IPS-15b (cell line): Measurements from ENCODE around the gene RPL28.
A peak's percentile ranks its signal among the peaks of the same experiment; 100 is the strongest.
"Not testable (repeated sequence)": the region's sequence is repeated elsewhere in the genome, so short reads cannot be mapped to it uniquely, and the experiment has no call there.

Experiments used
- H3K27me3 ChIP-seq: one replicate; pipeline ENCODE4 v1.6.1; 2013; ENCODE audit warnings: low read length; ENCODE audit not compliant: control insufficient read depth, insufficient read depth
- H3K36me3 ChIP-seq: one replicate; pipeline ENCODE4 v1.6.1; 2013; ENCODE audit warnings: low read length; ENCODE audit not compliant: control insufficient read depth, insufficient read depth
- H3K4me1 ChIP-seq: one replicate; pipeline ENCODE4 v1.6.1; 2013; ENCODE audit warnings: mild to moderate bottlenecking, low read length; ENCODE audit not compliant: control insufficient read depth, insufficient read depth
- H3K4me3 ChIP-seq: one replicate; pipeline ENCODE4 v1.5.1; 2013; ENCODE audit warnings: low read depth, low read length
- H3K9ac ChIP-seq: one replicate; pipeline ENCODE4 v1.6.1; 2013; ENCODE audit warnings: low read depth, mild to moderate bottlenecking, low read length
- H3K9me3 ChIP-seq: one replicate; pipeline ENCODE4 v1.6.1; 2013; ENCODE audit warnings: mild to moderate bottlenecking, low read length; ENCODE audit not compliant: control insufficient read depth, insufficient read depth

Gene RPL28

DNA sequence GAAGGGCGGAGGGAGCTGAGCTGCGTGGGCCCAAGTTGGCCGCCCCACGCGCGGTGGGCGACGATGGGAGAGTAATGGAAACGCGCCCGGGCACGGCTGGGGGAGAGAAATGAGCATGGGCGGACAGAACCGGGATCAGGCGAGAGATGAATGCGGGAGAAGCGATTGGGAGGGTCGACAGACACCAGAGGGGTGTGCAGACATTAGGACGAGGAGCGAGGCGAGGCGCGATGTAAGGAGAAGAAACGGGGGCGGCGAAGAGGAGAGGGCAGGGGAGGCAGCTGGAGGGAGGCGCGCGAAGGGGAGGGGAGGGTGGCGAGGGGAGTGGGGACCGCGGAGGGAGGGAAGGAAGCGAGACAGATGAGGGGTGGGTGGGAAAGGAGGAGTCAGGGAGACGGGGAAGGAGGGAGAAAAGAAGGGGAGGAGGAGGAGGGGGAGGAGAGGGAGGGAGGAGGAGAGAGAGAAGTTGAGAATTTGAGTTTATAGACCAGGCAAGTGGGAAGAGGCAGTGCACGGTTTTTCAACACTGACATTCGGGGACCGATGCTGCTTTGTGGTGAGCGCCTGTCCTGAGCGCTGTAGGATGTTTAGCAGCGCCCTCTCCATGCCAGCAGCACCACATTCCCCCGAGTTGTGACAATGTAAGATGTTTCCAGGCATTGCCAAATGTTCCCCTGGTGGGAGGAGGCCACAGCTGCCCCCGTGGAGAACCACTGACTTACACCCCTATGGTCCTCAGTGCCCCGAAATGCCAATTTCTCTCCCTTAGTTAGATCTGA lies 57.5 kb downstream of the RPL28 start, which contains the start of gene SHISA7:
Gene SHISA7, minus strand, starts transcription at position 256 of the 779 bp plus-strand sequence. CDS start 437 bp downstream, outside the sequence.
- H3K4me1 ChIP-seq, result peaks cover 6% of the 10 kb centered on the region
- H3K36me3 ChIP-seq, result no peaks in the 10 kb centered on the region
- no peaks in the 10 kb centered on the region for H3K9me3 ChIP-seq
- H3K4me3 ChIP-seq, result peak within 1 kb of the TSS; percentile 77
- no peak within 1 kb of the TSS for H3K9ac ChIP-seq
- peaks cover 86% of the 10 kb centered on the region for H3K27me3 ChIP-seq

DNA sequence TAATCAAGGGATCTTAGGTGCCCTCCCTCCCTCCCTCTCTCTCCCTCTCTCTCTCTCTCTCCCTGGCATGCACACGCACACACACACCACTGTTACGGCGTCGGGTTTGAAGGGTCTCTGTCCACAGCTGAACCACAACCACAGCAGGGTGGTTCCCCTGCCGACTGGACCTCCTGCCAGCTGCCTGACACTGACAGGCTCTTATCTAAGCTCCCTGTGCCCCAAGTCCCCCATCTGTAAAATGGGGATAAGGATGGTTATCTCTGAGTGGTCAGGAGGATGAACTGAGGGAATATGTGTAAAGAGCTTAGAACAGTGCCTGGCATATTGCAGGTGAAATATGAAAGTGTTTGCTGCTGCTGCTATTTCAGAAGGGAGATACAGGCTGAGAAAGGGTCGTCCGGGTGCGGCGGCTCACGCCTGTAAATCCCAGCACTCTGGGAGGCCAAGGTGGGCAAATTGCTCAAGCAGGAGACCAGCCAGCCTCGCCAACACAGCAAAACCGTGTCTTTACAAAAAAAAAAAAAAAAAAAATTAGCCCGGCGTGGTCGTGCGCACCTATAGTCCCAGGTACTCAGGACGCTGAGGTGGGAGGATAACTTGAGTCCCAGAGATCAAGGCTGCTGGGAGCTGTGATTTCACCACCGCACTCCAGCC lies 58.2 kb downstream of the RPL28 start:
- Histone ChIP-seq H3K27me3 (peaks cover 86% of the 10 kb centered on the region), H3K36me3 (no peaks in the 10 kb centered on the region), H3K4me3 (peak overlapping the region; percentile 26), H3K4me1 (peaks cover 6% of the 10 kb centered on the region), H3K9ac (no peak overlapping the region), H3K9me3 (no peaks in the 10 kb centered on the region)

DNA sequence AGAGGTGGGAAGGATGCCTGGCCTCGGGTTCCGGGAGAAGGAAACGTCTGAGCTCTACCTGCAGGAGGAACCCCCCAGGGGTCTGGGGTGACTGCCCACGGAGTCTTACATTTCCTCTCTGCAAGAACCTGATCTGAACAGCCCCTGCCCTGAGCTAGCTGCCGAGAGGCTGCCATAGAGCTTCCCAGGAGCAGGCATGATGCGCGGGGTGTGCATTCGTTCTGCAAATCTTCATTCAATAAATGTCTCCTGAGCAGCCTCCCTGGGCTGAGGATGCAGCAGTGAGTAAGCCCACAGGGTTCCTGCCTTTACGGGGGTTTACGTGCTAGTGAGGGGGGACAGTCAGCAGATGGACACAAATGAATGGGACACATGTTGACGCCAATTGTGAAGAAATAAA lies 58.9 kb downstream of the RPL28 start:
- Histone ChIP-seq H3K27me3 (peaks cover 86% of the 10 kb centered on the region), H3K36me3 (no peaks in the 10 kb centered on the region), H3K9me3 (no peaks in the 10 kb centered on the region), H3K4me1 (peaks cover 6% of the 10 kb centered on the region), H3K4me3 (no peak overlapping the region), H3K9ac (no peak overlapping the region)

DNA sequence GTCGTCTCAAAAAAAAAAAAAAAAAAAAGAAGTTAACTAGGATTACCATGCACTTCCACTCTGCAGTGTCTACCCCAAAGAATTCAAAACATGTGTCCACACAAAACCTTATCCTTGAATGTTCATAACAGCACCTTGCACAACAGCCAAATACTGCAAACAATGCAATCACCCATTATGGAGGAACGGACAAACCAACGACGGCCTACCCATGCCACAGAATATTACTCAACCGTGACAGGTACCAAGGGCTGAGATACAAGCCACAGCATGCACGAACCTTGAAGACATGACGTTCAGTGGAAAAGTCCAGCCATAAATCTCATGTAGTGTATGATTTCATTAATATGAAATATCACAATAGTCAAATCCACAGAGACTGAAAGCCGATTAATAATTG lies 60.3 kb downstream of the RPL28 start:
- H3K9ac ChIP-seq, result no peak overlapping the region
- H3K4me3 ChIP-seq, result no peak overlapping the region
- no peaks in the 10 kb centered on the region for H3K36me3 ChIP-seq
- H3K4me1 ChIP-seq, result peaks cover 4% of the 10 kb centered on the region
- H3K9me3 ChIP-seq, result no peaks in the 10 kb centered on the region
- H3K27me3 ChIP-seq, result peaks cover 89% of the 10 kb centered on the region

DNA sequence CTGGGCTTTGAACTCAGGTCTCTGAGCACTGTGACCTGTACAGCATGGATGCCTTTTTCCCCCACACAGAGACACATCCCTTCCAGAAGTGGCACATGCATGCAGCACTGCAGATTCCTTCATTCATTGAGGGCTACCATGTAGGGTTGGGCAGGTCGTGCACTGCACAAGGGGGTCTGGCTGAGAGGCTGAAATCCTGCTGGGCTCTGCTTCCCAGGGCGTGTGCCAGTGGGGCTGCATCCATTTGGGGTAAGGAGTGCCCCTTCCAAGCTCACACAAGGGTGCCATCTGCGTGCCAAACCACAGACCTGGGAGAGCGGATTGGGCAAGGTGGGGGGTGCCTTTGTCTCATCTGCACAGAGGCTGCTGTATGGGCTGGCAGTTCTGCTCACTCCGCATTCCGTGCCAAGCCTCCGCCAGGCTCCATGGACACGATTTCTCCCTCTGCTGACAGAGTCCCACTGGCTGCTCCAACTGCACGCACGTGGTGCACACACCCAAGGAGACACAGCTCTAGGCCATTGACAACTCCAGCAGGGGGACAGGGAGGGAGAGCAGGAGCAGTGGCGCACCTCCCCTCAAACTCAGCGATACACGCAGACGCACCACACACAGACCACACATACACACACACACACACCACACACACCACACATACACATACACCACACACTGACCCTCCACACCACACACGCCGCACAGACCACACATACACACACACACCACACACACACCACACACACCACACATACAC lies 61.9 kb downstream of the RPL28 start:
- peaks cover 90% of the 10 kb centered on the region for H3K27me3 ChIP-seq
- no peaks in the 10 kb centered on the region for H3K4me1 ChIP-seq
- H3K9me3 ChIP-seq, result no peaks in the 10 kb centered on the region
- H3K36me3 ChIP-seq, result no peaks in the 10 kb centered on the region
- H3K9ac ChIP-seq, result no peak overlapping the region
- no peak overlapping the region for H3K4me3 ChIP-seq

DNA sequence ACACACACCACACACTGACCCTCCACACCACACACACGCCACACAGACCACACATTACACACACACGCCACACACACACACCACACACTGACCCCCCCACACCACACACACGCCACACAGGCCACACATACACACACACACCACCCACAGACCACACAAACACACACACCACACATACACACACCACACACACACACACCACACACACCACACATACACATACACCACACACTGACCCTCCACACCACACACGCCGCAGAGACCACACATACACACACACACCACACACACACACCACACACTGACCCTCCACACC lies 62.4 kb downstream of the RPL28 start:
- peaks cover 85% of the 10 kb centered on the region for H3K27me3 ChIP-seq
- not testable (repeated sequence) for H3K4me3 ChIP-seq, H3K36me3 ChIP-seq, H3K4me1 ChIP-seq, H3K9ac ChIP-seq, H3K9me3 ChIP-seq

DNA sequence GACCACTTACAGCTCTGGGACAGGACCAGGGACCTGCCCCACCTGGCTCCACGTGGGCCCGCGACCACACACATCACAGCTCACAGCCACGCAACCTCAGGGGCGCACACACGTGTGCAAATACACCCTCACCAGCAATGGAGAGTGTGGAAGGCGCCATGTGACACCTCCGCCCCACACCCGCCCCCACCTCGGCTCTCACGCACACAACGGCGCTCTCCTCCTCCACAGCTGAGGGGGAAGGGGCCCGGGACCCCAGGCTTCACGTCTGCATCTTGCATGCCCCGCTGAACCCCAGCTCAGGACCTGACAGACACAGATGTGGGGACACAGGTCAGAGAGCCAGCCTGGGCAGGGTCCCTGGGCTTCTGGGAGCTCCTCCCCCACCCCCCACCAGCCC lies 63.7 kb downstream of the RPL28 start:
- Histone ChIP-seq H3K9ac (no peak overlapping the region), H3K36me3 (peaks cover 4% of the 10 kb centered on the region), H3K27me3 (peaks cover 71% of the 10 kb centered on the region), H3K4me3 (no peak overlapping the region), H3K9me3 (no peaks in the 10 kb centered on the region), H3K4me1 (no peaks in the 10 kb centered on the region)

DNA sequence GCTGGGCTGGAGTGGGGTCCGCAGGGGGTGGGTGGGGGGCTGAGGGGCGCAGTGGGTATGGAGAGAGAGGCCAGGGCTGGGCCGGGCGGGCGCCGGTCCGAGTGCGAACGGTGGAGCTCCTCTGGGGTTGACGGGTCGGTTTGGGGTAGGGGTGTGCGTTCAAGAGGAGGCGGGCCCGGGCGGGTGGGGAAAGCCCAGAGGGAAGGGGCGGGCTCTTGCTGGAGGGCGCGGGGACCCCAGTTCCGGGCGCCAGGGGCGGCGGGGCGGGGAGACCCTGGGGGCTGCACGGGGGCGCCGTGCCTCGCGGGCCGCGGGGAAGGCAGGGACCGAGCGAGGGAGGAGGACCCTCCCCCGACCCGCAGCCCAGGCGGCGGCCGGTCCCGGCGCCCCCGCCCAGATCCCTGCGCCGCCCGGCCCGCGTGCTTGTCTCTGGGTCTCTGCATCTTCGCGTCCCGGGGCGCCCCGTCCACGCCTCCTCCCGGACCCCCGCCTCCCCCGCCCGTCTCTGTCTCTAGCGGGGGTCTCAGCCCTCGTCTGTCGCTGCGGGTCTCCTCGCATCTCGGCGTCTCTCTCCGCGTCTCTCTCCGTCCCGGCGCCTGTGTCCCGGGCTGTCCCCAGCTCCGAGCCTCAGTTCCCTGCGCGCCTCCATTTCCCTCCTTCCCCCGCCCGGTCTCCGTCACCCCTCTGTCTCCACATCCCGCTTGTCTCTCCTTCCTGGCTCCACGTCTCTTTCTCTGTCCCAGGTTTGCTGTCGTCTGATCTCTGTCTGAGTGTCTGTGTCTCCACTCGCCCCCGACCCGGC lies 65.6 kb downstream of the RPL28 start:
- Histone ChIP-seq H3K9me3 (no peaks in the 10 kb centered on the region), H3K4me3 (peak overlapping the region; percentile 47), H3K4me1 (no peaks in the 10 kb centered on the region), H3K9ac (no peak overlapping the region), H3K36me3 (peaks cover 11% of the 10 kb centered on the region), H3K27me3 (peaks cover 55% of the 10 kb centered on the region)

DNA sequence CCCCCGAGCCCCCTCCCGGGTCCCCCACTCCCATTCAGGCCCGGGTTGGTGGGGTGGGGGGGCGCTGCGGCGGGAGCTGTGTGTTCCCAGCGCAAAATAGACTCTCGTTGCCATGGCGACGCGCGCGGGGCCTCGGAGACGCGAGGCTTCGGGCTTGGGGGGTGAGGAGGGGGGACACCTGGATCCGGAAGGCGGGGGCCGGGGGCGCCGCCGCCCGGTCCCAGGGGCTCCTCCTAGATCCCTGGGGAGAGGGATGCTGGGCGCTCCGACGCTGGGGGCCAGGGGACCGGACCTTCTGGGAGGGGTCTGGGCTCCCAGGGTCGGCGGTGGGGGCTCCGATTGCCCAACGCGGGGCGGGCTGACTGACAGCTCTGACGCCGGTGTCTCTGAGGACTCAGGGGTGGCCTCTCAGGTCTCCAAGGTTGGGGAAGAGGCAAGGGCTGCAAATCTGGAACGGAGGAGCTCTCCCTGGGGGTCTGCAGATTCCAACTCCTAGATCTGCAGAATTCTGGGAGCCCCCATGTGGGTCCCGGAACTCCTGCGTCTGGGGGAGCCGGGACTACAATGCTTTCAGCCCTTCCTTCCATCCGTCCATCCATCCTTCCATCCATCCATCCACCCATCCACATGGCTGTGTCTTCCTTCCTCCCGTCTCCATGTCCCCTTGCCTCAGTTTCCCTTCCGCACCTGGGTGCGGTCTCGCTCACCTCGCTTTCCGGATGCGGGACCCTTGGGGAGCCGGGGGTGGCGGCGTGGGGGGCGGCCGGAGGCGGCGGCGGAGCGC lies 66.4 kb downstream of the RPL28 start:
- peaks cover 47% of the 10 kb centered on the region for H3K27me3 ChIP-seq
- H3K4me3 ChIP-seq, result peak overlapping the region; percentile 47
- H3K9me3 ChIP-seq, result no peaks in the 10 kb centered on the region
- peaks cover 16% of the 10 kb centered on the region for H3K36me3 ChIP-seq
- no peaks in the 10 kb centered on the region for H3K4me1 ChIP-seq
- H3K9ac ChIP-seq, result no peak overlapping the region
